ENCODE data around the gene JPT1.
A peak's percentile ranks its signal among the peaks of the same experiment; 100 is the strongest.

DNA sequence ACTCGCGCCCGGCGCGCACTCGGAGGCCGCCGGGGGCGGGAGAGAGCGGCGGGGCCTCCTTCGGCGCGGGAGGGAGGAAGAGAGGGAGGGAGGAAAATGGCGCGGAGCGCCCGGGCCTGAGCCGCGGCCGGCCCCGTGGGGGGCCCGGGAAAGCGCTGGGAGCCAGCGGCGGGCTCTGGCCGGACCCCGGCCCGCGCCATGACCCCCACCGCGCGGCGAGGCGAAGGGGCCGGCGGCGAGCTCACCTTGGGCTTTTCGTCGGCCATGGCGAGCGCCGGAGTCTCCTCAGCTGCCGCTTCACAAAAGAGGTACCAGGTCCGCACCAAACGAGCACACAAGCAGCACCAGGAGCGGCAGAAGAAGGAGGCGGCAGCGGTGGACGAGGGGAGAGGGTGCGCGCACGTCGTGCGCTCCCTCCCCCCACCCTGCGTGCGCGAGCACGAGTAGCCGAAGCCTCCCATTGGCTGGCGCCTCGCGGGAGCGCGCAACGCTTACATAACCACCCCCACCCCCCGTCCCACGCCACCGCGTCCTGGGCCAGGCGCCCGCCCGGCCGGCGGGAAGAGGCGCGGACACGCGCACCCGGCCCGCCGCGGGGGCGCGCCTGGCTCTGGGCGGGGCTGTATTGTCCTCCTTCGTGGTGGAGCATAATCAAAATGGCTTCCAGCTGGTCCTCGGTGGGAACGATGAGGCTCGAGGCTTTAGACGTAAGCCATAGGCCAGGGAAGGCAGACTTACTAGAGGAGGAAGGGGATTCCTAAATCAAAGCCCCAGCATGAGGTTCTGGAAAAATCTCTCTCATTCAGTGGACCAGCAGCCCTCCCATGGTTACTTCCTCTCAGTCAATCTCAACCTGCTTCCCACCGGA is 28.5 kb upstream of the JPT1 start, which contains the start of gene SUMO2:
- TF ChIP-seq CTCF (IDR thresholded peaks at IDR 0.05 in 8 of 11, conservative IDR thresholded peaks at IDR 0.05 in 3 of 11) (peak in 8 of 11 experiments; percentile 14 to 72 (median 40)), POLR2A (IDR thresholded peaks at IDR 0.05) (peak in 2 of 3 donors; percentile 18 to 79), POLR2AphosphoS5 (IDR thresholded peaks at IDR 0.05) (peak; percentile 92 to 94 (median 93))

Measured in spleen (tissue), 7 donors.